ENCODE data around the gene GRIK5. TPM values are rescaled to one million over a fixed set of nuclear protein-coding genes. Genes with fewer than 3 reads are reported as not detected.

GRIK5 gene
- polyA plus RNA-seq, 1 donor (not counting 4 experiments of a cell fraction or from before 2014, with no cell fraction given): 0.17 TPM

DNA sequence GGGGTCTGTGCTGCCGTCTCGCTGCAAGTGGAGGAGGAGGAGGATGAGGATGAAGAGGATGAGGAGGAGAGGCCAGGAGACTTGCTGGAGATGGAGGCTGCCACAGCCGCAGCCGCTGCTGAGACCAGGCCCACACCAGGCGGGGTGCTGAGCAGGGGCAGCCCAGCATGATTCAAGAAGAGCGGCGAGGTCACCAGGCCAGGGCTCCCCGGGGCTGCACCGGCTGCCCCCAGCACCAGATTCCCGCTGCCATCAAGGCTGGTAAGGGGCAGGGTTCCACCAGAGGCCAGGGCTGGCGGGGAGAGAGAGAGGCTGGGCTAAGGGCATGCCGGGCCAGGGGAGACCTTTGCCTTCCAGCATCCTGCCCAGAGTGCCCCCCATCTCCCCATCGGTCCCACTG, 21.3 kb upstream of the GRIK5 start:
- Histone ChIP-seq H3K27ac (ENCODE audit: control insufficient read depth, insufficient read depth, low read length) (no peak overlapping the region), H3K79me2 (ENCODE audit: control insufficient read depth, insufficient read depth, low read length) (no peaks in the 10 kb centered on the region), H2AFZ (ENCODE audit: control insufficient read depth, low read length) (no peak overlapping the region), H3K36me3 (ENCODE audit: control insufficient read depth in 2 of 2, extremely low read depth in 1 of 2, insufficient read depth in 2 of 2, low read length in 2 of 2) (no peaks in the 10 kb centered on the region), H3K9ac (ENCODE audit: control insufficient read depth, extremely low read depth, insufficient read depth, low read length) (no peak overlapping the region), H3K4me2 (ENCODE audit: control insufficient read depth, extremely low read depth, insufficient read depth, low read depth, low read length) (no peak overlapping the region), H3K27me3 (ENCODE audit: control insufficient read depth, extremely low read depth, insufficient read depth, low read length) (no peaks in the 10 kb centered on the region), H3K9me3 (ENCODE audit: control insufficient read depth, low read depth, low read length) (no peaks in the 10 kb centered on the region), H4K20me1 (ENCODE audit: control insufficient read depth, extremely low read depth, insufficient read depth, low read length) (no peaks in the 10 kb centered on the region), H3K4me3 (ENCODE audit: control insufficient read depth in 2 of 3, extremely low read depth in 1 of 3, insufficient read depth in 2 of 3, low read depth in 1 of 3, low read length in 3 of 3) (no peak overlapping the region), H3K4me1 (ENCODE audit: control insufficient read depth, extremely low read depth, insufficient read depth, low read length) (peaks cover 11% of the 10 kb centered on the region), H3K9me1 (ENCODE audit: control insufficient read depth, extremely low read depth, insufficient read depth, low read length) (no peaks in the 10 kb centered on the region)
- DNase-seq (ENCODE audit: low read depth, low spot score) (no peak), FAIRE-seq (no peak)
- no peak for TF ChIP-seq EZH2 (IDR thresholded peaks at IDR 0.05; ENCODE audit: low read length)
- TF ChIP-seq, protein P1, sequence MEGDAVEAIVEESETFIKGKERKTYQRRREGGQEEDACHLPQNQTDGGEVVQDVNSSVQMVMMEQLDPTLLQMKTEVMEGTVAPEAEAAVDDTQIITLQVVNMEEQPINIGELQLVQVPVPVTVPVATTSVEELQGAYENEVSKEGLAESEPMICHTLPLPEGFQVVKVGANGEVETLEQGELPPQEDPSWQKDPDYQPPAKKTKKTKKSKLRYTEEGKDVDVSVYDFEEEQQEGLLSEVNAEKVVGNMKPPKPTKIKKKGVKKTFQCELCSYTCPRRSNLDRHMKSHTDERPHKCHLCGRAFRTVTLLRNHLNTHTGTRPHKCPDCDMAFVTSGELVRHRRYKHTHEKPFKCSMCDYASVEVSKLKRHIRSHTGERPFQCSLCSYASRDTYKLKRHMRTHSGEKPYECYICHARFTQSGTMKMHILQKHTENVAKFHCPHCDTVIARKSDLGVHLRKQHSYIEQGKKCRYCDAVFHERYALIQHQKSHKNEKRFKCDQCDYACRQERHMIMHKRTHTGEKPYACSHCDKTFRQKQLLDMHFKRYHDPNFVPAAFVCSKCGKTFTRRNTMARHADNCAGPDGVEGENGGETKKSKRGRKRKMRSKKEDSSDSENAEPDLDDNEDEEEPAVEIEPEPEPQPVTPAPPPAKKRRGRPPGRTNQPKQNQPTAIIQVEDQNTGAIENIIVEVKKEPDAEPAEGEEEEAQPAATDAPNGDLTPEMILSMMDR (optimal IDR thresholded peaks at IDR 0.05 in 1 of 3, IDR thresholded peaks at IDR 0.05 in 1 of 3, conservative IDR thresholded peaks at IDR 0.05 in 1 of 3; ENCODE audit: extremely low read depth in 1 of 3, insufficient read depth in 2 of 3, low read length in 3 of 3): no peak
- dilution Hi-C loops (cut with MboI; ENCODE audit: extremely low pct_ligation_motif_present, low sequenced_read_pairs): no loop called here

DNA sequence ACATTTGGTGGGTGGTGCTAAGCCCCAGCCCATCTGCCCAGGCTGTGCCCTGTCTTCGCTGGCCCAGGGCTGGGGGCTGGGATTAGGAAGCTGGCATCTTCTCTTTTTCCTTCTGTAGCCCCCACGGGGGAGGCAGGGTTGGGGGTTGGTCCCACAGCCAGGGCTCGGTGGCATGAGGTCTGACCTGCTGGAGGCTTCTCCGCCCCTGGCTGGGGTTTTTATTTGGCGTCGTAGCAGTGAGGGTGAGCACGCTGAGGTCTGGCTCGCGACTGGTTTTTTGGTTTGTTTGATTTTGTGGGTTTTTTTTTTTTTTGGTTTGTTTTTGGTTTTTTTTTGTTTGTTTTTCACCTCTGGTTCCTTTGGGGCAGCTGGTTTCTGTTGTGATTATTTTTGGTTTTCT, 20.7 kb upstream of the GRIK5 start:
- Histone ChIP-seq H3K36me3 (ENCODE audit: control insufficient read depth in 2 of 2, extremely low read depth in 1 of 2, insufficient read depth in 2 of 2, low read length in 2 of 2) (no peaks in the 10 kb centered on the region), H3K4me2 (ENCODE audit: control insufficient read depth, extremely low read depth, insufficient read depth, low read depth, low read length) (no peak overlapping the region), H3K27me3 (ENCODE audit: control insufficient read depth, extremely low read depth, insufficient read depth, low read length) (no peaks in the 10 kb centered on the region), H3K9me3 (ENCODE audit: control insufficient read depth, low read depth, low read length) (no peaks in the 10 kb centered on the region), H4K20me1 (ENCODE audit: control insufficient read depth, extremely low read depth, insufficient read depth, low read length) (no peaks in the 10 kb centered on the region), H2AFZ (ENCODE audit: control insufficient read depth, low read length) (no peak overlapping the region), H3K4me1 (ENCODE audit: control insufficient read depth, extremely low read depth, insufficient read depth, low read length) (peaks cover 11% of the 10 kb centered on the region), H3K4me3 (ENCODE audit: control insufficient read depth in 2 of 3, extremely low read depth in 1 of 3, insufficient read depth in 2 of 3, low read depth in 1 of 3, low read length in 3 of 3) (no peak overlapping the region), H3K27ac (ENCODE audit: control insufficient read depth, insufficient read depth, low read length) (no peak overlapping the region), H3K79me2 (ENCODE audit: control insufficient read depth, insufficient read depth, low read length) (no peaks in the 10 kb centered on the region), H3K9me1 (ENCODE audit: control insufficient read depth, extremely low read depth, insufficient read depth, low read length) (no peaks in the 10 kb centered on the region), H3K9ac (ENCODE audit: control insufficient read depth, extremely low read depth, insufficient read depth, low read length) (no peak overlapping the region)
- no peak for FAIRE-seq
- TF ChIP-seq EZH2 (IDR thresholded peaks at IDR 0.05; ENCODE audit: low read length): no peak
- TF ChIP-seq, protein P1 (optimal IDR thresholded peaks at IDR 0.05 in 1 of 3, IDR thresholded peaks at IDR 0.05 in 1 of 3, conservative IDR thresholded peaks at IDR 0.05 in 1 of 3; ENCODE audit: extremely low read depth in 1 of 3, insufficient read depth in 2 of 3, low read length in 3 of 3): no peak
- dilution Hi-C loops (cut with MboI; ENCODE audit: extremely low pct_ligation_motif_present, low sequenced_read_pairs): no loop called here
- no peak for DNase-seq (ENCODE audit: low read depth, low spot score)
